ENCODE data around the gene RNF141. TPM values are rescaled to one million over a fixed set of nuclear protein-coding genes. Genes with fewer than 3 reads are reported as not detected.

RNF141 gene
- total RNA-seq, 1 donor from 2014 or later: 35.9 TPM

- DNase-seq (ENCODE audit: low spot score): no peak
- Mint-ChIP-seq H3K4me1 (ENCODE audit: low read depth) (peaks cover 3% of the 10 kb centered on the region), H3K4me3 (ENCODE audit: unreplicated experiment) (no peak overlapping the region), H3K27ac (ENCODE audit: unreplicated experiment) (no peak overlapping the region), H3K27me3 (ENCODE audit: low read depth) (no peaks in the 10 kb centered on the region), H3K9me3 (ENCODE audit: low read depth) (peaks cover 11% of the 10 kb centered on the region), H3K36me3 (ENCODE audit: low read depth) (no peaks in the 10 kb centered on the region)
- TF ChIP-seq CTCF (IDR thresholded peaks at IDR 0.05): no peak
Measured at GRCh38 chr11:10551290-10551592, 10.3 kb upstream of the RNF141 start.

- Mint-ChIP-seq H3K27me3 (ENCODE audit: low read depth) (no peaks in the 10 kb centered on the region), H3K4me3 (ENCODE audit: unreplicated experiment) (no peak overlapping the region), H3K4me1 (ENCODE audit: low read depth) (peaks cover 3% of the 10 kb centered on the region), H3K9me3 (ENCODE audit: low read depth) (peaks cover 11% of the 10 kb centered on the region), H3K36me3 (ENCODE audit: low read depth) (no peaks in the 10 kb centered on the region), H3K27ac (ENCODE audit: unreplicated experiment) (no peak overlapping the region)
- no peak for TF ChIP-seq CTCF (IDR thresholded peaks at IDR 0.05)
- DNase-seq (ENCODE audit: low spot score): no peak
Measured at GRCh38 chr11:10550503-10551289, 9.7 kb upstream of the RNF141 start.

- DNase-seq (ENCODE audit: low spot score): no peak
- no peak for TF ChIP-seq CTCF (IDR thresholded peaks at IDR 0.05)
- no peak overlapping the region for H3K27ac Mint-ChIP-seq (ENCODE audit: unreplicated experiment)
- no peak overlapping the region for H3K4me3 Mint-ChIP-seq (ENCODE audit: unreplicated experiment)
- no peaks in the 10 kb centered on the region for H3K36me3 Mint-ChIP-seq (ENCODE audit: low read depth)
- H3K9me3 Mint-ChIP-seq (ENCODE audit: low read depth): no peaks in the 10 kb centered on the region
- no peaks in the 10 kb centered on the region for H3K27me3 Mint-ChIP-seq (ENCODE audit: low read depth)
- peaks cover 11% of the 10 kb centered on the region for H3K4me1 Mint-ChIP-seq (ENCODE audit: low read depth)
Measured at GRCh38 chr11:10544491-10545465, 3.8 kb upstream of the RNF141 start.

- no peaks in the 10 kb centered on the region for H3K36me3 Mint-ChIP-seq (ENCODE audit: low read depth)
- peak; percentile 86 for DNase-seq (ENCODE audit: low spot score)
- H3K9me3 Mint-ChIP-seq (ENCODE audit: low read depth): no peaks in the 10 kb centered on the region
- H3K4me3 Mint-ChIP-seq (ENCODE audit: unreplicated experiment): no peak overlapping the region
- no peaks in the 10 kb centered on the region for H3K27me3 Mint-ChIP-seq (ENCODE audit: low read depth)
- no peak overlapping the region for H3K27ac Mint-ChIP-seq (ENCODE audit: unreplicated experiment)
- no peak for TF ChIP-seq CTCF (IDR thresholded peaks at IDR 0.05)
- peaks cover 21% of the 10 kb centered on the region for H3K4me1 Mint-ChIP-seq (ENCODE audit: low read depth)
Measured at GRCh38 chr11:10543782-10544181, 2.8 kb upstream of the RNF141 start.

GRCh38 chr11:10542776-10543175 is 1.8 kb upstream of the RNF141 start:
- Mint-ChIP-seq H3K27ac (ENCODE audit: unreplicated experiment) (no peak overlapping the region), H3K27me3 (ENCODE audit: low read depth) (no peaks in the 10 kb centered on the region), H3K4me3 (ENCODE audit: unreplicated experiment) (no peak overlapping the region), H3K4me1 (ENCODE audit: low read depth) (peaks cover 31% of the 10 kb centered on the region), H3K9me3 (ENCODE audit: low read depth) (no peaks in the 10 kb centered on the region), H3K36me3 (ENCODE audit: low read depth) (no peaks in the 10 kb centered on the region)
- no peak for DNase-seq (ENCODE audit: low spot score)
- no peak for TF ChIP-seq CTCF (IDR thresholded peaks at IDR 0.05)

All from chondrocyte (in vitro differentiated cells).